SW 1271 (cell line): Measurements from ENCODE around the gene STYXL1.

Experiments used
- DNase-seq, 2 experiments: peaks; one replicate each; lab custom pipeline; 2025; lab: John Stamatoyannopoulos, UW

The STYXL1 gene

GRCh38 chr7:75993689-75994387 lies 54.0 kb downstream of the STYXL1 start:
- peak; percentile 23 to 57 for DNase-seq

GRCh38 chr7:75992083-75992755 lies 55.6 kb downstream of the STYXL1 start:
- DNase-seq = no peak

DNA sequence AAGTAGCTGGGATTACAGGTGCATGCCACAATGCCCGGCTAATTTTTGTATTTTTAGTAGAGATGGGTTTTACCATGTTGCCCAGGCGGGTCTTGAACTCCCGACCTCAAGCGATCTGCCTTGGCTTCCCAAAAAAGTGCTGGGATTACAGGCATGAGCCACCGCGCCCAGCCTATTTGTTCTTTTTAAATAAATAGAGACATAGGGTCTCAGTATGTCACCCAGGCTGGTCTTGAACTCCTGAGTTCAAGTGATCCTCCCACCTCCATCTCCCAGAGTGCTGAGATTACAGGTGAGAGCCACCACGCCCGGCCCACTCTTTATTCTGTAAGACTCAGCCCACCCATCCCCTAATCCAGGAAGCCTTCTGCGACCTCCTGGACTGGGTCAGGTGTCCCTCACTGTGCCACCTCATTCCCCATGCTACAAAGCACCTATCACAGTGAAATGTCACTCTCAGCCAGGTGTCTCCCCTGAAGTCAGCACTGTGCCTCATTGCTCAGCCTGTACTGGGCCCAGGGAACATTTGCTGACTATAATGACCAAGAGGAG lies 56.2 kb downstream of the STYXL1 start:
- no peak for DNase-seq

- DNase-seq = no peak
These were observed 58.1 kb downstream of the STYXL1 start for GRCh38 chr7:75989500-75990388.

DNA sequence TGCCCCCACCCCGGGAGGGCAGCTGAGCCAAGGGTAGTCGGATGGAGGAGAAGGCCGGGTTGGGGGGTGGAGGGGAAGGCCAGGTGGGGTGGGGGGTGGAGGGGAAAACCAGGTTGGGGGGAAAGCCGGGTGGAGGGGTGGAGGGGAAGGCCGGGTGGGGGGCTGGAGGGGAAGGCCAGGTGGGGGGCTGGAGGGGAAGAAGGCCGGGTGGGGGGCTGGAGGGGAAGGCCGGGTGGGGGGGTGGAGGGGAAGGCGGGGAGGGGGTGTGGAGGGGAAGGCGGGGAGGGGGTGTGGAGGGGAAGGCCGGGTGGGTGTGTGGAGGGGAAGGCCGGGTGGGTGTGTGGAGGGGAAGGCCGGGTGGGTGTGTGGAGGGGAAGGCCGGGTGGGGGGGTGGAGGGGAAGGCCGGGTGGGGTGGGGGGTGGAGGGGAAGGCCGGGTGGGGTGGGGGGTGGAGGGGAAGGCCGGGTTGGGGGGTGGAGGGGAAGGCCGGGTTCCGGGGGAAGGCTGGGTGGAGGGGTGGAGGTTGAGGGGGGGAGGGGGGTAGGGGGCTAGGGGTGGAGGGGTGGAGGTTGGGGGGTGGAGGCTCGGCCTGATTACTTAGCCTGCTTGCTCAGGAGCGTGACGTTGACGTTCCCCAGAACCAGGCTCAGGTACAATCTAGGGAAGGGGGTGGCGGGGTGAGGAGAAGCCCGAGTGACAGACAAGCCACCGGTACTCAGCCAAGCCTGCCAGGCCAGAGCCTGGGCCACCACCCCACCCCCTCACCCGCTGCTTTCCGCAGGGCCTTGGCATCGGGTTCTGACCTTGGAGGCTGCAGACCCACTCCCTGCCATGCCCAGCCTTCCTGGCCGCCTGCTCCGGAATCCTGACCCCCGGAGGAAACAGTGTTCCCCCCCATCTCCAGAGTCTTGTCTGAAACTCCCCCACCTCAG lies 59.0 kb downstream of the STYXL1 start:
- DNase-seq = no peak

GRCh38 chr7:75987805-75988567 lies 59.8 kb downstream of the STYXL1 start:
- no peak for DNase-seq

DNA sequence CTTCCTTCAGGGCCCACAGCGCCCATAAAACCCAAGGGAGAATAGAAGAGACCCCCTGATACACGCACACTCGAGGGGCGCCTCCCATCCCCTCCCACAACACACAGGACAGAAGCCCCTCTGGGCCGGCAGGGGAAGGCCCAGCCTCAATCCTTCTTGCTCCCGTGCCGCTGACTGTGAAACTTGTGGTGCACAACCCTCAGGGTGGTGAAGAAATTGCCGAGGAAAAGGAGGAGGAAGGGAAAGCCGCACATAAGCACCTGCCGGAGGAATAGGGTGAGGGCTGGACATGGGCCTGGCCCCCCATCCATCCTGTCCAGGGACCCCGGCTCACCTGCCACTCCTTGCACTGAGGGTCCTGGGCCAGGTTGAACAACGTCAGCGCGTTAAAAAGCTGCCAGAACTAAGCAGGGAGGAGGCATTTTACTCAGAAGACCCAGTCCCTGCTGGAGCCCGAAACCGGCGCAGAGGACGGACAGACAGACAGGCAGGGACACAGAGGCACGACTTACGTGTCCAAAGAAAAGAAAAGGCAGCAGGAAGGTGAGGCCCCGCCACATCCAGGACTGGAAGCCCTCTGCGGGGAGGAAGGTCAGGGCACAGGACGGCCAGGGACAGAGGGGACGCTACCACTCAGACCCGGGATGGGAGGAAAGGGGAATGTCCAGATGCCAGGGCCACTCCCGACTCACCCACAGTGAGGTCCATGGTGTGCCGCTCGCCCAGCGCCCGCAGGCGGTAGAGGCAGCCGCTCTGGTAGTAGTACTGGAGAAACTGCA lies 60.6 kb downstream of the STYXL1 start:
- DNase-seq = no peak

- no peak for DNase-seq
These were observed 61.5 kb downstream of the STYXL1 start for GRCh38 chr7:75986147-75986781.

DNA sequence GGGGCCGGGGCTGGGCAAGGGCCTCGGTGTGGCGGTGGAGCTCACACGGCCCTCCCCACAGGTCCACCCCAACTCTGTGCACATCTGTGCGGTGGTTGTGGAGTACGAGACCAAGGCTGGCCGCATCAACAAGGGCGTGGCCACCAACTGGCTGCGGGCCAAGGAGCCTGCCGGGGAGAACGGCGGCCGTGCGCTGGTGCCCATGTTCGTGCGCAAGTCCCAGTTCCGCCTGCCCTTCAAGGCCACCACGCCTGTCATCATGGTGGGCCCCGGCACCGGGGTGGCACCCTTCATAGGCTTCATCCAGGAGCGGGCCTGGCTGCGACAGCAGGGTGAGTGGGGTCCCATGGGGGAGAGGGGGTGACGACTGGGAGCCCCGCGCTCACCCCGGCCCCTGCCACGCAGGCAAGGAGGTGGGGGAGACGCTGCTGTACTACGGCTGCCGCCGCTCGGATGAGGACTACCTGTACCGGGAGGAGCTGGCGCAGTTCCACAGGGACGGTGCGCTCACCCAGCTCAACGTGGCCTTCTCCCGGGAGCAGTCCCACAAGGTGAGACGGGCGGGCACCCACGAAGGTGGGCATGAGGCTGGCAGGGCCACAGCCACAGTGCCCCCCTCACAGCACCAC lies 62.2 kb downstream of the STYXL1 start:
- no peak for DNase-seq

- no peak for DNase-seq
These were observed 62.7 kb downstream of the STYXL1 start for GRCh38 chr7:75985009-75985517.

DNA sequence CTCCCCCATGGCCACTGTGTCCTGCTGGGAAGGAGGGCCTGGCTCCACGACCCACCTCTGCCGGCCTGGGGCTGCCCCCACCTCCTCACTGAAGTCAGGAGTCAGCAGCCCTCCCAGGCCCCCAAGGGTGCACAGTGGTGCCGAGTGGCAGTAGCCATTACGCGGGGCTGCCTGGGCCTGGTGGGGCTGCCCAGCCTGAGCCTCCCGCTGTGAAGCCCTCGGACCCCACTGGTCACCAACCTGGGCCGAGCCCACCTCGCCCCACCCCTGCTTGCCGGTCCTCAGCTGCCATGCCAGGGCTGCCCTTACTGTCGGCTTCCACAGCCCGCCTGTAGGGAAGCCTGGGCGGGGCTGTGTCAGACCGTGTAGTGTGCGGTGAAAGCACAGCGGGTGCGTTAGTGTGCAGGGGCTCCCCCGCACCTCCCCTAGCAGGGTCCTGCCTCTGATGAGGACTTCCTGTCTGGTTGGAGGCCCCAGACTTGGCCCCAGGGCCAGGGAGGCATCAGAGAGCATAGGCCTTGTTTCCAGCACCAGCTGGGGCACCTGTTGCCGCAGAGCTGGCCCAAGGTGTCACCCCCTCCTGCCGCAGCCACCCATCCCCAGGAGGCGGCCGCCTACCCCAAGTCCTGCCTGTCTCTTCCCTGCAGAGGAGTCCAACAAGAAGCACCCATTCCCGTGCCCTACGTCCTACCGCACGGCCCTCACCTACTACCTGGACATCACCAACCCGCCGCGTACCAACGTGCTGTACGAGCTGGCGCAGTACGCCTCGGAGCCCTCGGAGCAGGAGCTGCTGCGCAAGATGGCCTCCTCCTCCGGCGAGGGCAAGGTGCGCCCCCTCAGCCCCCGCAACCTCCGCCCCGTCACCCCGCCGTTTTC lies 63.4 kb downstream of the STYXL1 start:
- no peak for DNase-seq

DNA sequence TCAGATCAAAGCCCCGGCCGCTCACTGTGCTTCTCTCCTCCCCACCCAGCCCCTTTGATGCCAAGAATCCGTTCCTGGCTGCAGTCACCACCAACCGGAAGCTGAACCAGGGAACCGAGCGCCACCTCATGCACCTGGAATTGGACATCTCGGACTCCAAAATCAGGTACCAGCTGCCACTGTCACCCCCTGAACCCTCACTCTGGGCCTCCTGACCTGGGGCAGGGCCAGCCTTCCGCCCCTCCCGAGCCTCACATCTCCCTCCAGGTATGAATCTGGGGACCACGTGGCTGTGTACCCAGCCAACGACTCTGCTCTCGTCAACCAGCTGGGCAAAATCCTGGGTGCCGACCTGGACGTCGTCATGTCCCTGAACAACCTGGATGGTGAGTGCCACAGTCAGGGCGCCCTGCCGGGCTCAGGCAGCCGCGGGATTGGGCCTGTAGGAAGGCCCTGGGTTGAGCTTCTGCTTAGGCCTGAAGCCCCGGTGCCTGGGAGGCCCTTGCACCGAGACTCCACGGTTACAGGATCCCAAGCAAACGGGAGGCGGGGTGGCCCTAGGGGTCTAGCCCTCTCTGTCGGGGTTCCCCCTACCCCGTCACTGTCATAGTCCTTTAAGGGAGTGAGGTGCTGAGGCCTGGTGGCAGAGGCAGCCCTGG lies 64.2 kb downstream of the STYXL1 start:
- no peak for DNase-seq

- DNase-seq = no peak
These were observed 65.3 kb downstream of the STYXL1 start for GRCh38 chr7:75982306-75983064.

DNA sequence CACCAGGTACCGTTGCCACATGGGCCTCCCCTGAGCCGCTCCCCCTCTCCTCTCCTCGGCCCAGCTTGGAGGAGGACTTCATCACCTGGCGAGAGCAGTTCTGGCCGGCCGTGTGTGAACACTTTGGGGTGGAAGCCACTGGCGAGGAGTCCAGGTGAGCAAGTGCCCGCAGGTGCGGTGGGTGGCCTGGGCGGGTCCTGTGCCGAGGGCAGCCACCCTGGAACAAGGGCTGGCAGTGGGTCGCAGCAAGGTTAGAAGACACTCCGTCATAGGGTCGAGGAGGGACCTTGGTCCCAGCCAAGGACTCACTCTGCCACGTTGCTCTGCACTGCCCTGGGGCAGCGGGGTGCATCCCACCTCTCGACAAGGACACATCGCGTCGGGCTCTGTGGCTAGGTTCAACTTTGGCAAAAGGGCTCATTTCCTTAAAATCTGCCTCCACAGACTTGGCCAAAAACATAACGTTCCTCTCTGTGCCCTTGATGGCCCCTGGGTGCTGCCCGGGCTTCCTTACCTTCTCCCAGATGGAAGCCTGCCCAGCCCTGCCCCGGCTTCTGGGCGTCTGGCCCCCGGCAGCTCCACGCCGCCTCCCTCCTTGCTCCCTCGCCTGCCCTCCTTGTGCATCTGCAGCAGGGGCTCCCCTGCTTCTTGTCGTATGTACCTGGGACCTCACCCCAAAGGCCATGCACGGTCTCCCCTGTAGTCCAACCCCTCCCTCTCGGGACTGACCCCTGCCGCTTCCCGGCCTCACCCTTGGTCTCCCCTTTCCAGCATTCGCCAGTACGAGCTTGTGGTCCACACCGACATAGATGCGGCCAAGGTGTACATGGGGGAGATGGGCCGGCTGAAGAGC lies 66.1 kb downstream of the STYXL1 start:
- no peak for DNase-seq

- no peak for DNase-seq
These were observed 66.7 kb downstream of the STYXL1 start for GRCh38 chr7:75981203-75981452.
